Hematopoietic multipotent progenitor cell (in vitro differentiated cells): Measurements from ENCODE around the gene UNKL. TPM values are rescaled to one million over a fixed set of nuclear protein-coding genes. Genes with fewer than 3 reads are reported as not detected.

Experiments
- DNase-seq, 3 donors: peaks; one replicate each; pipeline ENCODE4 v3.0.0-alpha.2; 2011 to 2015; ENCODE audit warnings: low read depth in 2 of 3, low spot score in 2 of 3
- total RNA-seq: library from RNA; depleted of rRNA; stranded (reverse); fragments of >200 nt; gene quantifications from one replicate; pipeline ENCODE4 v1.2.3, GENCODE V29; 2012

UNKL gene
- total RNA-seq, 1 donor = 45.5 TPM

GRCh38 chr16:1357906-1358566, 56.5 kb downstream of the UNKL start:
- DNase-seq = no peak

- no peak for DNase-seq
Observed at GRCh38 chr16:1356061-1356900, 58.2 kb downstream of the UNKL start.

GRCh38 chr16:1355591-1355990, 58.9 kb downstream of the UNKL start:
- no peak for DNase-seq

GRCh38 chr16:1354815-1355540, 59.5 kb downstream of the UNKL start:
- DNase-seq = no peak

GRCh38 chr16:1351582-1352362, 62.7 kb downstream of the UNKL start, which contains the start of the genes GNPTG and TSR3:
Gene GNPTG (plus strand): TSS chr16:1351931. CDS start chr16:1351966, 35 bp downstream.
Gene TSR3 (minus strand): TSS chr16:1351878. CDS start chr16:1351804, 74 bp downstream.
- peak; percentile 85 to 89 (median 88) for DNase-seq

GRCh38 chr16:1351215-1351581, 63.3 kb downstream of the UNKL start:
- DNase-seq = no peak

- DNase-seq = no peak
Observed at GRCh38 chr16:1350691-1351090, 63.8 kb downstream of the UNKL start.

GRCh38 chr16:1349951-1350350, 64.6 kb downstream of the UNKL start:
- DNase-seq = no peak

GRCh38 chr16:1349351-1349750, 65.2 kb downstream of the UNKL start:
- DNase-seq = no peak

- DNase-seq = no peak
Observed at GRCh38 chr16:1348926-1349325, 65.6 kb downstream of the UNKL start.

- DNase-seq = no peak
Observed at GRCh38 chr16:1348441-1348840, 66.1 kb downstream of the UNKL start.

- DNase-seq = no peak
Observed at GRCh38 chr16:1347962-1348361, 66.5 kb downstream of the UNKL start.

GRCh38 chr16:1347286-1347855, 67.1 kb downstream of the UNKL start:
- DNase-seq = no peak

- DNase-seq = no peak
Observed at GRCh38 chr16:1346422-1347285, 67.8 kb downstream of the UNKL start.

- no peak for DNase-seq
Observed at GRCh38 chr16:1345651-1346421, 68.7 kb downstream of the UNKL start.

GRCh38 chr16:1345087-1345486, 69.4 kb downstream of the UNKL start:
- DNase-seq = no peak

GRCh38 chr16:1344499-1344898, 70.0 kb downstream of the UNKL start:
- DNase-seq = no peak

GRCh38 chr16:1343428-1344242, 70.9 kb downstream of the UNKL start:
- no peak for DNase-seq
